ENCODE data around the gene ST6GALNAC1. TPM values are rescaled to one million over a fixed set of nuclear protein-coding genes. Genes with fewer than 3 reads are reported as not detected.

ST6GALNAC1 gene
- total RNA-seq, 1 donor from 2014 or later, result 6.6 TPM

DNA sequence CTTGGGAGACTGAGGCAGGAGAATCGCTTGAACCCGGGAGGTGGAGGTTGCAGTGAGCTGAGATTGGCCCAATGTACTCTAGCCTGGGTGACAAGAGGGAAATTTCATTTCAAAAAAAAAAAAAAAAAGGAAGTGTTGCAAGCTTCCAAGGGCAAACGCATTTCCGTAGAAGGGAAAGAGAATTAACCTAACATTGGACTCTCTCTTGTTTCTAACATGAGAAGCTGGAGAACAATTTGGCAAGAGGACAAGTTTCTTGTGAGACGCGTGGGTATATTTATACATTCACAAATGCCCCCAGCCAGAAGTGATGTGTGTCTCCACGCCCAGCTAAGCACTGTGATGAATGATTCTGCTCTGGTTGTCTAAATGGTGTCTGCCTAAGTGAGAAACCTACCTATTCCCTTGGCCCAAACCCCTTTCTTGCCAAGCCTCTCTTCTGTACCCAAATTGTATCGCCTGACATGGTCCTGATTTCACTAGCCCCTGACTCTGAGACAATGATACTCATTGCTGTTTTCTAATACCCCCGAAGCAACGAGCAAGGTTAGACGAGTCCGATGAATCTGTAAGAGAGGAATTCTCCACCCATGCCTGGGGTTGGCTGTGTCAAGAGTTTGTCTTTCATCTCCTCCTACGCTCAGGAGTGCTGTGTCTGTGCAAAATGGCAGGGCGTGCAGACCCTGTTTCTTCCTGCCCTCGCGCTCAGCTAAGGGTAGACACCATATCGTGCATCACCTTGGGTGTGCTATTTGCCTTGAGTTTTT, 43.7 kb downstream of the ST6GALNAC1 start:
- no peaks in the 10 kb centered on the region for H3K9me3 Mint-ChIP-seq (ENCODE audit: low read depth)
- TF ChIP-seq, protein P1, sequence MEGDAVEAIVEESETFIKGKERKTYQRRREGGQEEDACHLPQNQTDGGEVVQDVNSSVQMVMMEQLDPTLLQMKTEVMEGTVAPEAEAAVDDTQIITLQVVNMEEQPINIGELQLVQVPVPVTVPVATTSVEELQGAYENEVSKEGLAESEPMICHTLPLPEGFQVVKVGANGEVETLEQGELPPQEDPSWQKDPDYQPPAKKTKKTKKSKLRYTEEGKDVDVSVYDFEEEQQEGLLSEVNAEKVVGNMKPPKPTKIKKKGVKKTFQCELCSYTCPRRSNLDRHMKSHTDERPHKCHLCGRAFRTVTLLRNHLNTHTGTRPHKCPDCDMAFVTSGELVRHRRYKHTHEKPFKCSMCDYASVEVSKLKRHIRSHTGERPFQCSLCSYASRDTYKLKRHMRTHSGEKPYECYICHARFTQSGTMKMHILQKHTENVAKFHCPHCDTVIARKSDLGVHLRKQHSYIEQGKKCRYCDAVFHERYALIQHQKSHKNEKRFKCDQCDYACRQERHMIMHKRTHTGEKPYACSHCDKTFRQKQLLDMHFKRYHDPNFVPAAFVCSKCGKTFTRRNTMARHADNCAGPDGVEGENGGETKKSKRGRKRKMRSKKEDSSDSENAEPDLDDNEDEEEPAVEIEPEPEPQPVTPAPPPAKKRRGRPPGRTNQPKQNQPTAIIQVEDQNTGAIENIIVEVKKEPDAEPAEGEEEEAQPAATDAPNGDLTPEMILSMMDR (IDR thresholded peaks at IDR 0.05; ENCODE audit: unreplicated experiment), result no peak
- peaks cover 19% of the 10 kb centered on the region for H3K4me1 Mint-ChIP-seq (ENCODE audit: low read depth)
- no peak overlapping the region for H3K4me3 Mint-ChIP-seq (ENCODE audit: low read depth)
- DNase-seq (ENCODE audit: low spot score, unreplicated experiment), result no peak
- no peak overlapping the region for H3K27ac Mint-ChIP-seq
- H3K36me3 Mint-ChIP-seq (ENCODE audit: insufficient read depth), result no peaks in the 10 kb centered on the region
- peaks cover 4% of the 10 kb centered on the region for H3K27me3 Mint-ChIP-seq

DNA sequence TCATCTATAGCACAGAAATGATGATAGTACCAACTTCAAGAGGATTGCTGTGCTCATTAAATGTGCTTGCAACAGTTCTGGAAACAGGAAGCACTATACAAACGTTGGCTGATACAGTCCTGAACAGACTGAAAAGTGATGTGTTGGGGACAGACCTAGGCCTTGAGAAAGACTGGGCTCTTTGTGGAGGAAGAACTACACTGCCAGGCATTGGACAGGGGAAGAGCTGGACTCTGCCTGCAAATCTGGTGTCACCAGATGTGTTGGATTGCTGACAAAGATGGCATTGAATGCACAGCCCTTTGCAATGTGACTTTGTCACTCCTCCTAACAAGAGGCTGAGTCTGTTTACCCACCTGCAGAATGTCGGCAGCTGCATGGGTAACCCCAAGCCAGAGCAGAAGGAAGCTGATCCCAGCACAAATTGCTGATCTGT, 45.5 kb downstream of the ST6GALNAC1 start:
- H3K27ac Mint-ChIP-seq, result no peak overlapping the region
- TF ChIP-seq, protein P1 (IDR thresholded peaks at IDR 0.05; ENCODE audit: unreplicated experiment), result no peak
- H3K27me3 Mint-ChIP-seq, result peaks cover 6% of the 10 kb centered on the region
- peaks cover 19% of the 10 kb centered on the region for H3K4me1 Mint-ChIP-seq (ENCODE audit: low read depth)
- no peak overlapping the region for H3K4me3 Mint-ChIP-seq (ENCODE audit: low read depth)
- DNase-seq (ENCODE audit: low spot score, unreplicated experiment), result no peak
- no peaks in the 10 kb centered on the region for H3K9me3 Mint-ChIP-seq (ENCODE audit: low read depth)
- H3K36me3 Mint-ChIP-seq (ENCODE audit: insufficient read depth), result no peaks in the 10 kb centered on the region

DNA sequence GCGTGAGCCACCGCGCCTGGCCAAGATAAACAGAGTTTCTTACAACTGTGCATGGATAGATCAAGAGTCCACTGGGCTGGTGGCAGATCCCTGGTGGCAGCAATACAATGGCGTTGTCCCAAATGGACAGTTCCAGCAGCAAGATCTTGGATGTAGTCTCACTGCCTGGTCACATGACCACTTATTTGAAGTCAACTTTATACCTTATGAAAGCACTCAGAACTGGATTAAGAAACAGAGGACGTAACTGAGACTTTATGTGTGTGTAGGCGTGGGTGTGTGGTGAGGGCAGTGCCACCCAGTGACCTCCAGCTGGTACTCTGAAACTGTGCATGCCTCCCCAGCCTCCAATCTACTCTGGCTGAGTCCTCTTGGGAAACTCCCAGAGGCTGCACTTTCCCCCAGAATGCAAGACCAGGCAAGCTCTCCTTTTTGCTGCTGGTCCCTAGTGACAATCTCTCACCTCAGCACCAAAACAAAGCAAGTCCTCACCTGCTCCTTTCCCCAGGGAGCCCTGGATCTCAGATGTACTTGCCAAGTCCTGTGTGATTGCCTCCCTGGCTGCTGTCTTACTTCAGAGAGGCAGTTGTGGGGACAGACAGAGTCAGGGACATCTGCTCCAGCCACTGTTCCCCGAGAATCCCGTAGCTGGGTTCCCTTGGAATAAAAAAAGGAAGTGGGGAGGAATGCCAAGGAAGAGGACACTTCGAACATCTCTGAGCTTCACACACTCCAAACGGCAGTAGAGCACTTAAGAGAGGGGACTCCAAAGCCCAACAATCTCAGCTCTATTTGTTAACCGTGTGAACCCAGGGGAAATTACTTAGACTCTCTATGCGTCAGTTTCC, 46.2 kb downstream of the ST6GALNAC1 start:
- Mint-ChIP-seq H3K4me1 (ENCODE audit: low read depth) (peaks cover 19% of the 10 kb centered on the region), H3K27ac (no peak overlapping the region), H3K36me3 (ENCODE audit: insufficient read depth) (no peaks in the 10 kb centered on the region), H3K9me3 (ENCODE audit: low read depth) (no peaks in the 10 kb centered on the region), H3K4me3 (ENCODE audit: low read depth) (no peak overlapping the region), H3K27me3 (peaks cover 6% of the 10 kb centered on the region)
- DNase-seq (ENCODE audit: low spot score, unreplicated experiment), result no peak
- TF ChIP-seq, protein P1 (IDR thresholded peaks at IDR 0.05; ENCODE audit: unreplicated experiment), result no peak

DNA sequence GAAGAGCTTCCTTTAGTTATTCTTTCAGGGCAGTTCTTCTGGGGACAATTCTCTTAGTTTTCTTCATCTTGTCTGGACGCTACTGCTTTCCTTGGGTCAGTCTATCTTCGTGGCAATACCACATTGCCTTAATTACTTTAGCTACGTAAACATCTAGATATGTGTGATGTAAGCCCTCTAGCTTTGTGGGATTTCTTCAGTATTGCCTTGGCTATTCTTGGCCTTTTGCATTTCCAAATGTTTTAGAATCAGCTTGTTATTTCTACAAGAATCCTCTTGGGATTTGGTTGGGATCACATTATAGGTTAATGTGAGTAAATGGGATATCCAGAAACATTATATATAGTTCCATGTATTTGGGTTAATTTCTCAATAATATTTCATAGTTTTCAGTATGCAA, 48.9 kb downstream of the ST6GALNAC1 start:
- no peak overlapping the region for H3K27ac Mint-ChIP-seq

DNA sequence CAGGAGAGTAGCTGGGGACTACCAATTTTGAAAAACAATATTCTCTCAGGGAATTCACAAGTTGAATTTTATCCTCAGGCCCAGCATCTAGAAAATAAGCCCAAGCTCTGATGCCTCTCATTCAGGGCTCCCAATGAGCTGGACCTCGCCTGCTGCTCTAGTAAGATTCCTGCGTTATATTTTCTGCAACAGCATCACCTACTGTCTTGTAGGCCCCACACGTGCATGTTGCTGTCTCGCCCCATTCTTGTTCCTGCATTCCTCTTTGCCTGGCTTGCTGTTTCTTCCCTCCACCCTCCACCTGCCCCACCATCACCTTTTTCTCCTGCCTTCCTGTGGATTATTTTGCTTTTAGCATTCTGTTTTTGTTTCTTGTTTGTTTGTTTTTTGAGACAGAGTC, 49.6 kb downstream of the ST6GALNAC1 start:
- Mint-ChIP-seq H3K4me3 (ENCODE audit: low read depth) (no peak overlapping the region), H3K36me3 (ENCODE audit: insufficient read depth) (no peaks in the 10 kb centered on the region), H3K4me1 (ENCODE audit: low read depth) (peaks cover 11% of the 10 kb centered on the region), H3K27ac (no peak overlapping the region), H3K27me3 (peaks cover 15% of the 10 kb centered on the region), H3K9me3 (ENCODE audit: low read depth) (no peaks in the 10 kb centered on the region)
- DNase-seq (ENCODE audit: low spot score, unreplicated experiment), result no peak
- TF ChIP-seq, protein P1 (IDR thresholded peaks at IDR 0.05; ENCODE audit: unreplicated experiment), result no peak

More for the DNA sequence above, 48.9 kb downstream of the ST6GALNAC1 start:
- H3K36me3 Mint-ChIP-seq (ENCODE audit: insufficient read depth), result no peaks in the 10 kb centered on the region
- peaks cover 11% of the 10 kb centered on the region for H3K4me1 Mint-ChIP-seq (ENCODE audit: low read depth)
- DNase-seq (ENCODE audit: low spot score, unreplicated experiment), result no peak
- H3K27me3 Mint-ChIP-seq, result peaks cover 11% of the 10 kb centered on the region
- TF ChIP-seq, protein P1 (IDR thresholded peaks at IDR 0.05; ENCODE audit: unreplicated experiment), result no peak
- no peak overlapping the region for H3K4me3 Mint-ChIP-seq (ENCODE audit: low read depth)
- no peaks in the 10 kb centered on the region for H3K9me3 Mint-ChIP-seq (ENCODE audit: low read depth)
